ENCODE results near the gene MYH4.

MYH4 gene

DNA sequence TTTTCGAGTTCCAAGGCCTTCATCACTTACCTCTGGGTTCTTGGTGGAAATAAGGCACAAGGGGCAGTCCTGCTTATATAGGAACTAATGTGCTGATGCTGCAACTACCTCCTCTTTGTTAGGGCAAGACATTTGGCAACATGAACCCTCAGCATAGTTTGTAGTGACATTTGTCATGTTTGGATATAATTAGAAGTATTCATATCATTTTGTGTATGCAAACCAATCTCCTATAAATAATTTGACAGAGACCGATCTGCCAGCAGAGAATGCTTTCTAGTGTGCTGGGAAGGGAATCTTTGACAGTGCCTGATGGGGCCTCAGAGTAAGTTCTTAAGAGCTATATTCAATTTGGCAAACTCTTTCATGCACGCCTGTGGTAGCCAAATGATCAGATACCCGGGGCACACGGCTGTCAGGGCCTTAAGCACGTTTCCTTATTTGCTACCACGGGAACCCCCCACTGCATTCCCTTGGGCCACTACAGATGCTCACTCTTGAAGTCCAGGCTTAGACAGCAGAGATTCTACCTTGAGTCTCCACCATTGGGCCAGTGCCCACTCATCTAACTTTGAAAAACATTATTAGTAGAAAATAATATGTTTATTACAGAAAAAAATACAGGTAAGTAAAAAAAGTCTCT, 47.3 kb downstream of the MYH4 start, which contains the start of gene MYH8:
Gene MYH8 (minus strand): TSS at position 51 of the 643 bp plus-strand sequence. CDS start 1,723 bp downstream, outside the sequence.
- H4K8ac ChIP-seq (ENCODE audit: low read depth, low read length) = no peak within 1 kb of the TSS
- no peaks in the 10 kb centered on the region for H3K79me2 ChIP-seq (ENCODE audit: control insufficient read depth, insufficient read depth, low read length)
- H3K4ac ChIP-seq (ENCODE audit: low read depth, low read length) = no peak within 1 kb of the TSS
- DNase-seq = no peak
- H4K5ac ChIP-seq (ENCODE audit: low read length) = no peak within 1 kb of the TSS
- no peak within 1 kb of the TSS for H3K4me2 ChIP-seq (ENCODE audit: low read length)
- no peaks in the 10 kb centered on the region for H3K36me3 ChIP-seq (ENCODE audit: control insufficient read depth, insufficient read depth, low read length)
- H2BK120ac ChIP-seq (ENCODE audit: low read depth, low read length) = no peak within 1 kb of the TSS
- no peak within 1 kb of the TSS for H3K23ac ChIP-seq (ENCODE audit: low read length)
- H3K27me3 ChIP-seq (ENCODE audit: insufficient read depth, low read length, poor library complexity) = no peaks in the 10 kb centered on the region
- no peak within 1 kb of the TSS for H3K27ac ChIP-seq (ENCODE audit: low read depth, low read length)
- H2BK5ac ChIP-seq (ENCODE audit: low read length) = no peak within 1 kb of the TSS
- H2AK5ac ChIP-seq (ENCODE audit: low read length) = no peak within 1 kb of the TSS
- WGBS (ENCODE audit: extremely low coverage, insufficient coverage, low lambda C conversion rate) = no CpG with 5 or more reads among the region's 7 CpGs
- H2BK15ac ChIP-seq (replicated peaks; ENCODE audit: low read depth) = no peak within 1 kb of the TSS
- H3K4me3 ChIP-seq (ENCODE audit: low read length) = no peak within 1 kb of the TSS
- no peaks in the 10 kb centered on the region for H3K79me1 ChIP-seq (ENCODE audit: low read length)
- no peak within 1 kb of the TSS for H3K56ac ChIP-seq (ENCODE audit: low read length)
- H3K18ac ChIP-seq (ENCODE audit: low read length) = no peak within 1 kb of the TSS
- H3K4me1 ChIP-seq (ENCODE audit: control insufficient read depth, low read depth, low read length) = no peaks in the 10 kb centered on the region
- H3K9ac ChIP-seq (ENCODE audit: low read length) = no peak within 1 kb of the TSS

DNA sequence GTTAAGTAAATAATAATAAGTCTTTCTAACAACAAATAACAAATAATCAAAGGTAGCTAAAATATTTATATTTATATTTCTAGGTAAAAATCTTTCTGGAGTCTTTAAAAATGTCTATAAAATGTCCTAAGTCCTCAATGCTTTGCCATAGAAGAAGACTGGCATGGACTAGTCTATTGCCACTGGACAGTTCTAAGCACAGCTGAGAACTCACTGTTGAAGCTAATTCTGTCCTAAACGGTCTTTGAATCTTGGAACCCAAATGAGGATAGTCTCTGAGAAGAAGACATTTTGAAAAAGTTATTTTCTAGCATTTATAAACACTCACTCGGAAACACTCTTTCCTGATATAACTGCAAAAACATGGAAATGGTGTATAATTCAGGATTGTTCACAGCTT, 48.1 kb downstream of the MYH4 start:
- H3K27me3 ChIP-seq (ENCODE audit: insufficient read depth, low read length, poor library complexity) = no peaks in the 10 kb centered on the region
- H3K4me1 ChIP-seq (ENCODE audit: control insufficient read depth, low read depth, low read length) = no peaks in the 10 kb centered on the region
- H3K79me2 ChIP-seq (ENCODE audit: control insufficient read depth, insufficient read depth, low read length) = no peaks in the 10 kb centered on the region
- no peak overlapping the region for H3K9ac ChIP-seq (ENCODE audit: low read length)
- no CpG with 5 or more reads among the region's 2 CpGs for WGBS (ENCODE audit: extremely low coverage, insufficient coverage, low lambda C conversion rate)
- no peak overlapping the region for H4K8ac ChIP-seq (ENCODE audit: low read depth, low read length)
- H3K18ac ChIP-seq (ENCODE audit: low read length) = no peak overlapping the region
- no peak overlapping the region for H2AK5ac ChIP-seq (ENCODE audit: low read length)
- no peak overlapping the region for H2BK120ac ChIP-seq (ENCODE audit: low read depth, low read length)
- H2BK5ac ChIP-seq (ENCODE audit: low read length) = no peak overlapping the region
- no peak overlapping the region for H3K4ac ChIP-seq (ENCODE audit: low read depth, low read length)
- H3K79me1 ChIP-seq (ENCODE audit: low read length) = no peaks in the 10 kb centered on the region
- DNase-seq = no peak
- H2BK15ac ChIP-seq (replicated peaks; ENCODE audit: low read depth) = no peak overlapping the region
- H3K4me3 ChIP-seq (ENCODE audit: low read length) = no peak overlapping the region
- H3K23ac ChIP-seq (ENCODE audit: low read length) = no peak overlapping the region
- H3K36me3 ChIP-seq (ENCODE audit: control insufficient read depth, insufficient read depth, low read length) = no peaks in the 10 kb centered on the region
- H3K56ac ChIP-seq (ENCODE audit: low read length) = no peak overlapping the region
- no peak overlapping the region for H3K4me2 ChIP-seq (ENCODE audit: low read length)
- H4K5ac ChIP-seq (ENCODE audit: low read length) = no peak overlapping the region
- no peak overlapping the region for H3K27ac ChIP-seq (ENCODE audit: low read depth, low read length)

GRCh38 chr17:10420811-10421210, 48.5 kb downstream of the MYH4 start:
- H3K56ac ChIP-seq (ENCODE audit: low read length) = no peak overlapping the region
- H4K8ac ChIP-seq (ENCODE audit: low read depth, low read length) = no peak overlapping the region
- no peak overlapping the region for H3K9ac ChIP-seq (ENCODE audit: low read length)
- no peak overlapping the region for H3K4ac ChIP-seq (ENCODE audit: low read depth, low read length)
- no peaks in the 10 kb centered on the region for H3K36me3 ChIP-seq (ENCODE audit: control insufficient read depth, insufficient read depth, low read length)
- no peak overlapping the region for H2BK15ac ChIP-seq (replicated peaks; ENCODE audit: low read depth)
- H3K27ac ChIP-seq (ENCODE audit: low read depth, low read length) = no peak overlapping the region
- no peak overlapping the region for H2BK120ac ChIP-seq (ENCODE audit: low read depth, low read length)
- no peaks in the 10 kb centered on the region for H3K4me1 ChIP-seq (ENCODE audit: control insufficient read depth, low read depth, low read length)
- no peak overlapping the region for H2AK5ac ChIP-seq (ENCODE audit: low read length)
- DNase-seq = no peak
- H3K23ac ChIP-seq (ENCODE audit: low read length) = no peak overlapping the region
- no peak overlapping the region for H4K5ac ChIP-seq (ENCODE audit: low read length)
- H3K79me1 ChIP-seq (ENCODE audit: low read length) = no peaks in the 10 kb centered on the region
- no peaks in the 10 kb centered on the region for H3K27me3 ChIP-seq (ENCODE audit: insufficient read depth, low read length, poor library complexity)
- no peak overlapping the region for H3K18ac ChIP-seq (ENCODE audit: low read length)
- H2BK5ac ChIP-seq (ENCODE audit: low read length) = no peak overlapping the region
- WGBS (ENCODE audit: extremely low coverage, insufficient coverage, low lambda C conversion rate) = no CpG with 5 or more reads among the region's 2 CpGs
- H3K4me3 ChIP-seq (ENCODE audit: low read length) = no peak overlapping the region
- no peak overlapping the region for H3K4me2 ChIP-seq (ENCODE audit: low read length)
- no peaks in the 10 kb centered on the region for H3K79me2 ChIP-seq (ENCODE audit: control insufficient read depth, insufficient read depth, low read length)

GRCh38 chr17:10417431-10417830, 51.9 kb downstream of the MYH4 start:
- Histone ChIP-seq H3K36me3 (ENCODE audit: control insufficient read depth, insufficient read depth, low read length) (no peaks in the 10 kb centered on the region), H3K27ac (ENCODE audit: low read depth, low read length) (no peak overlapping the region), H3K4me2 (ENCODE audit: low read length) (no peak overlapping the region), H3K4ac (ENCODE audit: low read depth, low read length) (no peak overlapping the region), H2BK5ac (ENCODE audit: low read length) (no peak overlapping the region), H2AK5ac (ENCODE audit: low read length) (no peak overlapping the region), H3K79me2 (ENCODE audit: control insufficient read depth, insufficient read depth, low read length) (no peaks in the 10 kb centered on the region), H2BK15ac (replicated peaks; ENCODE audit: low read depth) (no peak overlapping the region), H3K4me1 (ENCODE audit: control insufficient read depth, low read depth, low read length) (no peaks in the 10 kb centered on the region), H3K18ac (ENCODE audit: low read length) (no peak overlapping the region), H3K23ac (ENCODE audit: low read length) (no peak overlapping the region), H4K8ac (ENCODE audit: low read depth, low read length) (no peak overlapping the region), H4K5ac (ENCODE audit: low read length) (no peak overlapping the region), H2BK120ac (ENCODE audit: low read depth, low read length) (no peak overlapping the region), H3K4me3 (ENCODE audit: low read length) (no peak overlapping the region), H3K27me3 (ENCODE audit: insufficient read depth, low read length, poor library complexity) (no peaks in the 10 kb centered on the region), H3K79me1 (ENCODE audit: low read length) (no peaks in the 10 kb centered on the region), H3K9ac (ENCODE audit: low read length) (no peak overlapping the region), H3K56ac (ENCODE audit: low read length) (no peak overlapping the region)
- DNase-seq = no peak
- no CpG with 5 or more reads among the region's 3 CpGs for WGBS (ENCODE audit: extremely low coverage, insufficient coverage, low lambda C conversion rate)

DNA sequence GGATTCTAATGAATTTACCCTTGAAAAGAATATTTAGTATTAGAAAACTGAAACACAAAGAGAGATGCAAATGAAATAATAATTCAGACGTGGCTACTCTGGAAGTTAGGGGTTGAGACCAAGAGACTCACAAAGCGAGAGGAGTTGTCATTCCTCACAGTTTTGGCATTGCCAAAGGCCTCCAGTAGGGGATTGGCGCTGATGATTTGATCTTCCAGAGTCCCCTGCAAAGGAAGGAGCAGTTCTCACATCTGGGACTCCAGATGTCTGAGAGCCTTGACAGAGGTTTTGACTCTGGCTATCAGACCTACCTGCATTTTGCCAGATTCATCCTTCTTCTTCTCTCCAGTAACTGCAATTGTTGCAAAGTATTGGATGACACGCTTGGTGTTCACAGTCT, 54.2 kb downstream of the MYH4 start:
- Histone ChIP-seq H3K27ac (ENCODE audit: low read depth, low read length) (no peak overlapping the region), H3K56ac (ENCODE audit: low read length) (no peak overlapping the region), H3K9ac (ENCODE audit: low read length) (no peak overlapping the region), H3K18ac (ENCODE audit: low read length) (no peak overlapping the region), H2AK5ac (ENCODE audit: low read length) (no peak overlapping the region), H3K36me3 (ENCODE audit: control insufficient read depth, insufficient read depth, low read length) (no peaks in the 10 kb centered on the region), H3K27me3 (ENCODE audit: insufficient read depth, low read length, poor library complexity) (no peaks in the 10 kb centered on the region), H2BK5ac (ENCODE audit: low read length) (no peak overlapping the region), H3K4me3 (ENCODE audit: low read length) (no peak overlapping the region), H3K79me1 (ENCODE audit: low read length) (no peaks in the 10 kb centered on the region), H3K4ac (ENCODE audit: low read depth, low read length) (peak overlapping the region; percentile 43), H3K23ac (ENCODE audit: low read length) (no peak overlapping the region), H3K4me1 (ENCODE audit: control insufficient read depth, low read depth, low read length) (no peaks in the 10 kb centered on the region), H4K5ac (ENCODE audit: low read length) (no peak overlapping the region), H2BK15ac (replicated peaks; ENCODE audit: low read depth) (no peak overlapping the region), H4K8ac (ENCODE audit: low read depth, low read length) (no peak overlapping the region), H3K4me2 (ENCODE audit: low read length) (no peak overlapping the region), H3K79me2 (ENCODE audit: control insufficient read depth, insufficient read depth, low read length) (no peaks in the 10 kb centered on the region), H2BK120ac (ENCODE audit: low read depth, low read length) (no peak overlapping the region)
- WGBS (ENCODE audit: extremely low coverage, insufficient coverage, low lambda C conversion rate) = no CpG with 5 or more reads among the region's 4 CpGs
- peak; percentile 18 for DNase-seq

GRCh38 chr17:10403589-10403988, 65.8 kb downstream of the MYH4 start:
- no peak overlapping the region for H3K18ac ChIP-seq (ENCODE audit: low read length)
- H3K56ac ChIP-seq (ENCODE audit: low read length) = no peak overlapping the region
- H3K4ac ChIP-seq (ENCODE audit: low read depth, low read length) = no peak overlapping the region
- no peak overlapping the region for H3K4me3 ChIP-seq (ENCODE audit: low read length)
- no peak for DNase-seq
- no peak overlapping the region for H3K27ac ChIP-seq (ENCODE audit: low read depth, low read length)
- no peaks in the 10 kb centered on the region for H3K79me2 ChIP-seq (ENCODE audit: control insufficient read depth, insufficient read depth, low read length)
- no peaks in the 10 kb centered on the region for H3K36me3 ChIP-seq (ENCODE audit: control insufficient read depth, insufficient read depth, low read length)
- no peak overlapping the region for H3K4me2 ChIP-seq (ENCODE audit: low read length)
- peaks cover 2% of the 10 kb centered on the region for H3K4me1 ChIP-seq (ENCODE audit: control insufficient read depth, low read depth, low read length)
- H2AK5ac ChIP-seq (ENCODE audit: low read length) = no peak overlapping the region
- no peak overlapping the region for H2BK120ac ChIP-seq (ENCODE audit: low read depth, low read length)
- H3K79me1 ChIP-seq (ENCODE audit: low read length) = no peaks in the 10 kb centered on the region
- H2BK5ac ChIP-seq (ENCODE audit: low read length) = no peak overlapping the region
- H3K27me3 ChIP-seq (ENCODE audit: insufficient read depth, low read length, poor library complexity) = no peaks in the 10 kb centered on the region
- H4K8ac ChIP-seq (ENCODE audit: low read depth, low read length) = no peak overlapping the region
- H3K23ac ChIP-seq (ENCODE audit: low read length) = no peak overlapping the region
- H3K9ac ChIP-seq (ENCODE audit: low read length) = no peak overlapping the region
- no peak overlapping the region for H2BK15ac ChIP-seq (replicated peaks; ENCODE audit: low read depth)
- no peak overlapping the region for H4K5ac ChIP-seq (ENCODE audit: low read length)
